CD4-positive, alpha-beta T cell treated with Interleukin-4 for 1 hour (primary cell): ENCODE data around the gene IFT122.
"Not testable (repeated sequence)": the region's sequence is repeated elsewhere in the genome, so short reads cannot be mapped to it uniquely, and the experiment has no call there.

Experiments used
- DNase-seq, 2 donors: peaks; one replicate each; pipeline ENCODE4 v3.0.0-alpha.2; 2020 to 2022

The IFT122 gene

GRCh38 chr3:129474984-129475804 is 35.2 kb downstream of the IFT122 start:
- no peak for DNase-seq

- DNase-seq = no peak
Measured at GRCh38 chr3:129475863-129476262, 35.8 kb downstream of the IFT122 start.

GRCh38 chr3:129476586-129476985 is 36.6 kb downstream of the IFT122 start:
- no peak for DNase-seq

- not testable (repeated sequence) for DNase-seq
Measured at GRCh38 chr3:129481225-129481765, 41.3 kb downstream of the IFT122 start.

- DNase-seq = peak; percentile 77 to 79
Measured at GRCh38 chr3:129481766-129482332, 41.8 kb downstream of the IFT122 start.

GRCh38 chr3:129482721-129483120 is 42.7 kb downstream of the IFT122 start:
- no peak for DNase-seq

- DNase-seq = no peak
Measured at GRCh38 chr3:129483870-129484269, 43.8 kb downstream of the IFT122 start.

GRCh38 chr3:129485146-129485545 is 45.1 kb downstream of the IFT122 start:
- not testable (repeated sequence) for DNase-seq

GRCh38 chr3:129485721-129486663 is 46.0 kb downstream of the IFT122 start:
- no peak for DNase-seq

- no peak for DNase-seq
Measured at GRCh38 chr3:129486664-129487035, 46.6 kb downstream of the IFT122 start.

GRCh38 chr3:129487183-129487867 is 47.3 kb downstream of the IFT122 start:
- DNase-seq = no peak

- DNase-seq = not testable (repeated sequence)
Measured at GRCh38 chr3:129487868-129488335, 47.9 kb downstream of the IFT122 start.

- not testable (repeated sequence) for DNase-seq
Measured at GRCh38 chr3:129489258-129489657, 49.2 kb downstream of the IFT122 start.

GRCh38 chr3:129490273-129490675 is 50.2 kb downstream of the IFT122 start:
- peak; percentile 68 to 81 for DNase-seq

- DNase-seq = not testable (repeated sequence)
Measured at GRCh38 chr3:129491077-129491476, 51.1 kb downstream of the IFT122 start.

GRCh38 chr3:129491794-129492193 is 51.8 kb downstream of the IFT122 start:
- peak in 1 of 2 donors; percentile 19 for DNase-seq

- no peak for DNase-seq
Measured at GRCh38 chr3:129492691-129493090, 52.7 kb downstream of the IFT122 start.

- no peak for DNase-seq
Measured at GRCh38 chr3:129493206-129493605, 53.2 kb downstream of the IFT122 start.

GRCh38 chr3:129494499-129494898 is 54.5 kb downstream of the IFT122 start:
- not testable (repeated sequence) for DNase-seq

GRCh38 chr3:129495006-129495639 is 55.1 kb downstream of the IFT122 start:
- DNase-seq = not testable (repeated sequence)

- not testable (repeated sequence) for DNase-seq
Measured at GRCh38 chr3:129497876-129498275, 57.9 kb downstream of the IFT122 start.
